Lung (tissue), 12 donors: ENCODE data around the gene FLRT1. TPM values are rescaled to one million over a fixed set of nuclear protein-coding genes. Genes with fewer than 3 reads are reported as not detected.
A peak's percentile ranks its signal among the peaks of the same experiment; 100 is the strongest.

Experiments
- ATAC-seq: fragments of 200-7000 bp; cut with Tn5 transposase; one replicate; pipeline ENCODE4 v1.9.1; 2020; ENCODE audit warnings: moderate number of reproducible peaks; ENCODE audit not compliant: insufficient read depth, low FRiP score
- DNase-seq, 3 donors: peaks; one replicate each; pipeline ENCODE4 v3.0.0-alpha.2; 2013 to 2017
- H3K27ac ChIP-seq, 2 donors: one replicate each; pipeline ENCODE4 v1.5.1; 2013; ENCODE audit warnings: mild to moderate bottlenecking in 2 of 2, moderate library complexity in 2 of 2, control low read depth in 1 of 2, inconsistent platforms in 1 of 2, low read depth in 1 of 2, low read length in 1 of 2
- H3K27me3 ChIP-seq, 3 donors: one replicate each; pipeline ENCODE4 v1.5.1; 2013; ENCODE audit warnings: low read length in 2 of 3; ENCODE audit not compliant: control insufficient read depth in 3 of 3, insufficient read depth in 3 of 3
- H3K36me3 ChIP-seq, 4 donors: one replicate each; pipeline ENCODE4 v1.5.1; 2013; ENCODE audit warnings: low read length in 4 of 4, mild to moderate bottlenecking in 1 of 4, moderate library complexity in 1 of 4; ENCODE audit not compliant: control insufficient read depth in 4 of 4, insufficient read depth in 4 of 4
- H3K4me1 ChIP-seq, 5 donors: one replicate each; pipeline ENCODE4 v1.5.1; 2013; ENCODE audit warnings: low read length in 5 of 5, mild to moderate bottlenecking in 2 of 5, moderate library complexity in 1 of 5; ENCODE audit not compliant: control insufficient read depth in 5 of 5, insufficient read depth in 5 of 5
- H3K4me3 ChIP-seq: one replicate; pipeline ENCODE4 v1.5.1; 2013; ENCODE audit warnings: mild to moderate bottlenecking, control low read depth, moderate library complexity
- H3K9ac ChIP-seq, 2 donors: one replicate each; pipeline ENCODE4 v1.5.1; 2013; ENCODE audit warnings: low read length in 2 of 2, control low read depth in 1 of 2; ENCODE audit not compliant: insufficient read depth in 1 of 2
- H3K9me3 ChIP-seq, 4 donors: one replicate each; pipeline ENCODE4 v1.5.1; 2013; ENCODE audit warnings: low read length in 3 of 4, mild to moderate bottlenecking in 1 of 4, moderate library complexity in 1 of 4; ENCODE audit not compliant: control insufficient read depth in 4 of 4, insufficient read depth in 3 of 4
- WGBS, 2 donors: extraction: QIAGEN DNeasy Blood & Tissue Kit; methylation state at CpG; one replicate each; pipeline ENCODE4 v1.1.7; 2013; 5-methylcytosine and 5-hydroxymethylcytosine counted together
- polyA plus RNA-seq, 2 donors: library from polyadenylated mRNA; stranded (reverse); fragments of 200-250 nt; gene quantifications; one replicate each; pipeline ENCODE4 v1.2.1, GENCODE V29; 2013
- total RNA-seq, 2 donors: library from RNA; depleted of rRNA in 1 of 2; stranded (reverse); fragments of >200 nt in 1 of 2; gene quantifications; one replicate each; pipeline ENCODE4 v1.2.1, GENCODE V29; 2014 to 2021
- TF ChIP-seq, protein P1 (sequence below): IDR thresholded peaks from 2 replicates; pipeline ENCODE4 v1.5.1; 2012; ENCODE audit warnings: mild to moderate bottlenecking; ENCODE audit errors: control extremely low read depth, extremely low read depth
- donor health status: control.
- donor health status: control.
- donor health status: Bipolar disorder and iron deficiency.
- donor health status: healthy.
- donor health status: DM: yes; HTN: yes; CAD: no.

Gene FLRT1
- total and polyA plus RNA-seq, 4 donors: 0.02 to 0.34 (median 0.12) TPM

DNA sequence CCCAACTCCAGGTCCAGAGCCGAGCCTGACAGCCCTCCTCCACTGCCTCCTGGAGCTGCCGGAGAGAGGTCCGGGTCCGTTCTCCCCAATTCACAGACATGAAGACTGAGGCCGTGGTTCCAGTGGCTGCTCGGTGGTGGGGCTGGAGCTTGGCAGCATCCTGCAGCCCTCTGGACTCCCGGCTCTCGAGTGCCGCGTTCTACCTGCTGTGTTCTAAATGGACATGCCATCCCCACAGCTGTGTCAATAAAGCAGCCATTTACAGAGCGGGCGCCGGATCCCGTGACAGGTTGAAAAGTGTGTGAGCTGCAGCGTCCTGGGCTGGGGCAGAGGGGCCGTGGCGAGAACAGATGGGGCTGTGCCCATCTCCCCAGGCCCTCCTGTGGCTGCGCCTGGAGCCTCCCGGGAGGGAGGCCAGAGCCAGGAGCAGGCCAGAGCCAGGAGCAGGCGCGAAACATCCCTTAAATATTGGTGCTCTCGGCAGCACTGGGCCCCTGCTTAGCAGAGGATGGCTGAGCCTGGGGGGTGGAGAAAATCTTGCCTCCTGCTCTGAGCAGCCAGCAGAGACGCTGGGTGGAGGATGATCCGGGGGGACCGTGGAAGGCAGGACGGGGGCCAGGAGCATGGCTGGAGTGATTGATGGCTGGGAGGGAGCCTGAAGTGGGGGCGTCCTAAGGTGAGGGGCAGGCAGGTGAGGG lies 46.2 kb downstream of the FLRT1 start:
- no peaks in the 10 kb centered on the region for H3K36me3 ChIP-seq
- no peak for ATAC-seq
- DNase-seq: peak in 2 of 3 donors; percentile 57 to 60
- H3K9ac ChIP-seq: no peak overlapping the region
- H3K27ac ChIP-seq: no peak overlapping the region
- TF ChIP-seq, protein P1, sequence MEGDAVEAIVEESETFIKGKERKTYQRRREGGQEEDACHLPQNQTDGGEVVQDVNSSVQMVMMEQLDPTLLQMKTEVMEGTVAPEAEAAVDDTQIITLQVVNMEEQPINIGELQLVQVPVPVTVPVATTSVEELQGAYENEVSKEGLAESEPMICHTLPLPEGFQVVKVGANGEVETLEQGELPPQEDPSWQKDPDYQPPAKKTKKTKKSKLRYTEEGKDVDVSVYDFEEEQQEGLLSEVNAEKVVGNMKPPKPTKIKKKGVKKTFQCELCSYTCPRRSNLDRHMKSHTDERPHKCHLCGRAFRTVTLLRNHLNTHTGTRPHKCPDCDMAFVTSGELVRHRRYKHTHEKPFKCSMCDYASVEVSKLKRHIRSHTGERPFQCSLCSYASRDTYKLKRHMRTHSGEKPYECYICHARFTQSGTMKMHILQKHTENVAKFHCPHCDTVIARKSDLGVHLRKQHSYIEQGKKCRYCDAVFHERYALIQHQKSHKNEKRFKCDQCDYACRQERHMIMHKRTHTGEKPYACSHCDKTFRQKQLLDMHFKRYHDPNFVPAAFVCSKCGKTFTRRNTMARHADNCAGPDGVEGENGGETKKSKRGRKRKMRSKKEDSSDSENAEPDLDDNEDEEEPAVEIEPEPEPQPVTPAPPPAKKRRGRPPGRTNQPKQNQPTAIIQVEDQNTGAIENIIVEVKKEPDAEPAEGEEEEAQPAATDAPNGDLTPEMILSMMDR: no peak
- H3K4me1 ChIP-seq: peaks cover 0 to 23% (median 0%) of the 10 kb centered on the region in 5 donors
- H3K27me3 ChIP-seq: no peaks in the 10 kb centered on the region
- H3K9me3 ChIP-seq: no peaks in the 10 kb centered on the region
- H3K4me3 ChIP-seq: no peak overlapping the region
- 85 to 87% methylated on average over 27 of the region's 27 CpGs for WGBS, 2 donors

DNA sequence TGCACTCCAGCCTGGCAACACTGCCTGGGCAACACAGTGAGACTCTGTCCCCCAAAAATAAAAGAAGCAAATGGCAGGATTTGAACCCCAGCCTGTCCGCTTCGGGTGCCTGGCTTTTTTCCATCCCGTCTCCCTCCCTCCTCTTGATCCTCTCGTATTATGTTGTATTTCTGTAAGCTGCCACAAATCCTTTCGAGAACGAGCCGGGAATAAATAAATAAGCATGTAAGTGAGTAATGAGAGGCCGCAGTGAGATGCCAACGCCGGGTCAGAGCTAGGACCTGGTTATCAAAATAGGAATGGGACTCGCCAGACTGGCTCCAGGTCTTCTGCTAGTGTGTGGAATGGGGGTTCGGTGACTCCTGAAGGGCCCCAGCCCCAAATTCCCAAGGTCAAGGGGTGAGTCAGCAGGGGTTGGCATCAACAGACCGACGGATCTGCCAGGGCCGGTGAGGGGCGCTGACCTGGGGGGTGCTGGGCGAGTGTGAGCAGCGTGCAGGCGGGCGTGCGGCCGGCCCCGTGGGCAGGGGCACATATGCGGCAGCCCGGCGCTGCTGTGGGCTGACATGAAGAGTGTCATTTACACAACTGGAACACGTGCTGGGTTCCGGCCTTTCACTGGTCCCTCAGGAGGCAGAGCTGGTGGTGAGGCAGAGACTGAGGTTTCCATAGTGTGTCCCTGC lies 47.8 kb downstream of the FLRT1 start:
- H3K4me3 ChIP-seq: no peak overlapping the region
- H3K27me3 ChIP-seq: no peaks in the 10 kb centered on the region
- H3K27ac ChIP-seq: no peak overlapping the region
- peaks cover 0 to 15% (median 0%) of the 10 kb centered on the region in 5 donors for H3K4me1 ChIP-seq
- TF ChIP-seq, protein P1: no peak
- ATAC-seq (no peak), DNase-seq (no peak)
- no peak overlapping the region for H3K9ac ChIP-seq
- 81 to 88% methylated on average over 24 to 28 of the region's 28 CpGs for WGBS, 2 donors
- no peaks in the 10 kb centered on the region for H3K9me3 ChIP-seq
- no peaks in the 10 kb centered on the region for H3K36me3 ChIP-seq

DNA sequence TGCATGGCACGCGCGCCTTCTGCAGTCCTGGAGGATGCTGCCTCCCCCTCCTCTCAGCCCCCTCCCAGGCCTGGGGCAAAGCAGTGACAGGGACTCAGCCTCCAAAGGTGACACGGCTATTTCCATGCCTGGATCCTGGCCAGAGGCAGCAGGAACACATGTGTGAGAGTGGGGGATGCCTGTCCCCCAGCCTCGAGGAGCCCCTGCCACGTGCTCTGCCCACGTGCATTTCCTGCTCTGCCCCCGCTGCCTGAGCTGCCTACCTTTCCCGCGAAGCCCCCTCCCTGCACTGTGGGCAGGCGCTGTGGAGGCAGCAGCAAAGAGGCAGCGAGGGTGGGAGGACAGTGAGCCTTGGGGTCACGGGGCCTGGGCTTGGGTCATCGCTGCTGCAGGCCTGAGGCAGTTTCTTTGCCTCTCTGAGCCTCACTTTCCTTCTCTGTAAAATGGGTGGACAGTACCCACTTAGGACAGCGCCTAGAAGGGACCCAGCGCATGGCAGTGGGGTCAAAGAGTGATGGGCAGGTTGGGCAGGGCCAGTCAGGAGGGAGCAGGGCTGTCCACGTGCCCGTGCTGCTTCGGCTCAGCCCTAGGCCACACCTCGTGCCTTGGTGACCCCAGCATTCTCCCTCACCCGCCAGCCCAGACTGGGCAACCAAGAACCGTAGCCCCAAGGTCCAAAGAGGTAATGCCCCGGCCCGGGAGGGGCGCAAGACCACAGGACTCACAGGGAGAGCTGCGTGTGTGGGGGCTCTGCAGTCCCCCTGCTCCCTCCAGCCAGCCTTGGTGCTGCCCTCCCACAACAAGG lies 48.6 kb downstream of the FLRT1 start:
- Histone ChIP-seq H3K36me3 (no peaks in the 10 kb centered on the region), H3K27me3 (no peaks in the 10 kb centered on the region), H3K27ac (no peak overlapping the region), H3K4me1 (peaks cover 0 to 17% (median under 1%) of the 10 kb centered on the region in 5 donors), H3K4me3 (no peak overlapping the region), H3K9me3 (no peaks in the 10 kb centered on the region), H3K9ac (no peak overlapping the region)
- TF ChIP-seq, protein P1: no peak
- WGBS, 2 donors: 77 to 86% methylated on average over 26 of the region's 26 CpGs
- DNase-seq (no peak), ATAC-seq (no peak)
